ENCODE data around the gene DHX35. TPM values are rescaled to one million over a fixed set of nuclear protein-coding genes. Genes with fewer than 3 reads are reported as not detected.

Gene DHX35
- total and polyA plus RNA-seq, 2 of the 13 experiments (the other 11 are each of a cell fraction or from before 2014, with no cell fraction given), result 25.8 to 28.7 TPM

DNA sequence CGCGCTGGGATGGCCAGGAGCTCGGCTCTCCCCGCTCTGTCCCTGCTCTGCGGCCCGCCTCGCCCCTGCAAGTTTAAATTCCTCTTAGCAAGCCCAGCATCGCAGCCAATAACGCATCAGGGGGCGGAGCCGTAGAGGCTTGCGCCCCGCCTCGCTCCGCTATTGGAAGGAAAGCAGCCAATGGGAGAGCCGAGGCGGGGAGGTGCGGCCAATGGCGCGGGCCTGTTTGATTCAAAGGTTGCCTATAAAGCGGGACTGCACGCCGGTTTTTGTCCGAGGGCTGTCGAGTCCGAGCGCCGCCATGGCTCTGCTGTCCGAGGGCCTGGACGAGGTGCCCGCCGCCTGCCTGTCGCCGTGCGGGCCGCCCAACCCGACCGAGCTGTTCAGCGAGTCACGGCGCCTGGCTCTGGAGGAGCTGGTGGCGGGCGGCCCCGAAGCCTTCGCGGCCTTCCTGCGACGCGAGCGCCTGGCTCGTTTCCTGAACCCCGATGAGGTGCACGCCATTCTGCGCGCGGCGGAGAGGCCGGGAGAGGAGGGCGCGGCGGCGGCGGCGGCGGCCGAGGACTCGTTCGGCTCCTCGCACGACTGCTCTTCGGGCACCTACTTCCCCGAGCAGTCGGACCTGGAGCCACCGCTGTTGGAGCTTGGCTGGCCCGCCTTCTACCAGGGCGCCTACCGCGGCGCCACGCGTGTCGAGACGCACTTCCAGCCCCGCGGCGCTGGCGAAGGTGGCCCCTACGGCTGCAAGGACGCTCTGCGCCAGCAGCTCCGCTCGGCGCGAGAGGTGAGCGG, 35.8 kb upstream of the DHX35 start, which contains the start of gene FAM83D (continued):
- TF ChIP-seq HNRNPLL (IDR thresholded peaks at IDR 0.05; ENCODE audit: low read depth, low read length, poor library complexity, severe bottlenecking), result peak; percentile 67
- peak; percentile 87; the same call in 1 of the 2 replicates for TF ChIP-seq HOXA3 (CRISPR knock-in tag; IDR thresholded peaks at IDR 0.05)
- peak; percentile 92 for TF ChIP-seq ZNF772 (CRISPR knock-in tag; IDR thresholded peaks at IDR 0.05)
- TF ChIP-seq ZKSCAN1 (IDR thresholded peaks at IDR 0.05; ENCODE audit: low read length), result 0 out of 2 replicates have a peak, but pooled peaks have one; percentile 8
- TF ChIP-seq, protein P1, sequence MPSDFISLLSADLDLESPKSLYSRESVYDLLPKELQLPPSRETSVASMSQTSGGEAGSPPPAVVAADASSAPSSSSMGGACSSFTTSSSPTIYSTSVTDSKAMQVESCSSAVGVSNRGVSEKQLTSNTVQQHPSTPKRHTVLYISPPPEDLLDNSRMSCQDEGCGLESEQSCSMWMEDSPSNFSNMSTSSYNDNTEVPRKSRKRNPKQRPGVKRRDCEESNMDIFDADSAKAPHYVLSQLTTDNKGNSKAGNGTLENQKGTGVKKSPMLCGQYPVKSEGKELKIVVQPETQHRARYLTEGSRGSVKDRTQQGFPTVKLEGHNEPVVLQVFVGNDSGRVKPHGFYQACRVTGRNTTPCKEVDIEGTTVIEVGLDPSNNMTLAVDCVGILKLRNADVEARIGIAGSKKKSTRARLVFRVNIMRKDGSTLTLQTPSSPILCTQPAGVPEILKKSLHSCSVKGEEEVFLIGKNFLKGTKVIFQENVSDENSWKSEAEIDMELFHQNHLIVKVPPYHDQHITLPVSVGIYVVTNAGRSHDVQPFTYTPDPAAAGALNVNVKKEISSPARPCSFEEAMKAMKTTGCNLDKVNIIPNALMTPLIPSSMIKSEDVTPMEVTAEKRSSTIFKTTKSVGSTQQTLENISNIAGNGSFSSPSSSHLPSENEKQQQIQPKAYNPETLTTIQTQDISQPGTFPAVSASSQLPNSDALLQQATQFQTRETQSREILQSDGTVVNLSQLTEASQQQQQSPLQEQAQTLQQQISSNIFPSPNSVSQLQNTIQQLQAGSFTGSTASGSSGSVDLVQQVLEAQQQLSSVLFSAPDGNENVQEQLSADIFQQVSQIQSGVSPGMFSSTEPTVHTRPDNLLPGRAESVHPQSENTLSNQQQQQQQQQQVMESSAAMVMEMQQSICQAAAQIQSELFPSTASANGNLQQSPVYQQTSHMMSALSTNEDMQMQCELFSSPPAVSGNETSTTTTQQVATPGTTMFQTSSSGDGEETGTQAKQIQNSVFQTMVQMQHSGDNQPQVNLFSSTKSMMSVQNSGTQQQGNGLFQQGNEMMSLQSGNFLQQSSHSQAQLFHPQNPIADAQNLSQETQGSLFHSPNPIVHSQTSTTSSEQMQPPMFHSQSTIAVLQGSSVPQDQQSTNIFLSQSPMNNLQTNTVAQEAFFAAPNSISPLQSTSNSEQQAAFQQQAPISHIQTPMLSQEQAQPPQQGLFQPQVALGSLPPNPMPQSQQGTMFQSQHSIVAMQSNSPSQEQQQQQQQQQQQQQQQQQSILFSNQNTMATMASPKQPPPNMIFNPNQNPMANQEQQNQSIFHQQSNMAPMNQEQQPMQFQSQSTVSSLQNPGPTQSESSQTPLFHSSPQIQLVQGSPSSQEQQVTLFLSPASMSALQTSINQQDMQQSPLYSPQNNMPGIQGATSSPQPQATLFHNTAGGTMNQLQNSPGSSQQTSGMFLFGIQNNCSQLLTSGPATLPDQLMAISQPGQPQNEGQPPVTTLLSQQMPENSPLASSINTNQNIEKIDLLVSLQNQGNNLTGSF (CRISPR knock-in tag; IDR thresholded peaks at IDR 0.05), result peak; percentile 90
- TF ChIP-seq CBX2 (IDR thresholded peaks at IDR 0.05; ENCODE audit: low read depth, low read length), result no peak
- 0 out of 2 replicates have a peak, but pooled peaks have one; percentile 65 for TF ChIP-seq CBX2 (CRISPR knock-in tag; IDR thresholded peaks at IDR 0.05; ENCODE audit: low read depth)
- peak; percentile 98 for TF ChIP-seq CCDC6 (CRISPR knock-in tag; IDR thresholded peaks at IDR 0.05)
- TF ChIP-seq RXRA (CRISPR knock-in tag; IDR thresholded peaks at IDR 0.05), result peak; percentile 64
- TF ChIP-seq DNMT1 (CRISPR knock-in tag; IDR thresholded peaks at IDR 0.05), result 0 out of 2 replicates have a peak, but pooled peaks have one; percentile 16
- peak; percentile 74 for TF ChIP-seq MED1 (CRISPR knock-in tag; IDR thresholded peaks at IDR 0.05)
- TF ChIP-seq ZNF703 (CRISPR knock-in tag; IDR thresholded peaks at IDR 0.05; ENCODE audit: borderline replicate concordance), result peak; percentile 77; the same call in 1 of the 2 replicates
- TF ChIP-seq, protein P2, sequence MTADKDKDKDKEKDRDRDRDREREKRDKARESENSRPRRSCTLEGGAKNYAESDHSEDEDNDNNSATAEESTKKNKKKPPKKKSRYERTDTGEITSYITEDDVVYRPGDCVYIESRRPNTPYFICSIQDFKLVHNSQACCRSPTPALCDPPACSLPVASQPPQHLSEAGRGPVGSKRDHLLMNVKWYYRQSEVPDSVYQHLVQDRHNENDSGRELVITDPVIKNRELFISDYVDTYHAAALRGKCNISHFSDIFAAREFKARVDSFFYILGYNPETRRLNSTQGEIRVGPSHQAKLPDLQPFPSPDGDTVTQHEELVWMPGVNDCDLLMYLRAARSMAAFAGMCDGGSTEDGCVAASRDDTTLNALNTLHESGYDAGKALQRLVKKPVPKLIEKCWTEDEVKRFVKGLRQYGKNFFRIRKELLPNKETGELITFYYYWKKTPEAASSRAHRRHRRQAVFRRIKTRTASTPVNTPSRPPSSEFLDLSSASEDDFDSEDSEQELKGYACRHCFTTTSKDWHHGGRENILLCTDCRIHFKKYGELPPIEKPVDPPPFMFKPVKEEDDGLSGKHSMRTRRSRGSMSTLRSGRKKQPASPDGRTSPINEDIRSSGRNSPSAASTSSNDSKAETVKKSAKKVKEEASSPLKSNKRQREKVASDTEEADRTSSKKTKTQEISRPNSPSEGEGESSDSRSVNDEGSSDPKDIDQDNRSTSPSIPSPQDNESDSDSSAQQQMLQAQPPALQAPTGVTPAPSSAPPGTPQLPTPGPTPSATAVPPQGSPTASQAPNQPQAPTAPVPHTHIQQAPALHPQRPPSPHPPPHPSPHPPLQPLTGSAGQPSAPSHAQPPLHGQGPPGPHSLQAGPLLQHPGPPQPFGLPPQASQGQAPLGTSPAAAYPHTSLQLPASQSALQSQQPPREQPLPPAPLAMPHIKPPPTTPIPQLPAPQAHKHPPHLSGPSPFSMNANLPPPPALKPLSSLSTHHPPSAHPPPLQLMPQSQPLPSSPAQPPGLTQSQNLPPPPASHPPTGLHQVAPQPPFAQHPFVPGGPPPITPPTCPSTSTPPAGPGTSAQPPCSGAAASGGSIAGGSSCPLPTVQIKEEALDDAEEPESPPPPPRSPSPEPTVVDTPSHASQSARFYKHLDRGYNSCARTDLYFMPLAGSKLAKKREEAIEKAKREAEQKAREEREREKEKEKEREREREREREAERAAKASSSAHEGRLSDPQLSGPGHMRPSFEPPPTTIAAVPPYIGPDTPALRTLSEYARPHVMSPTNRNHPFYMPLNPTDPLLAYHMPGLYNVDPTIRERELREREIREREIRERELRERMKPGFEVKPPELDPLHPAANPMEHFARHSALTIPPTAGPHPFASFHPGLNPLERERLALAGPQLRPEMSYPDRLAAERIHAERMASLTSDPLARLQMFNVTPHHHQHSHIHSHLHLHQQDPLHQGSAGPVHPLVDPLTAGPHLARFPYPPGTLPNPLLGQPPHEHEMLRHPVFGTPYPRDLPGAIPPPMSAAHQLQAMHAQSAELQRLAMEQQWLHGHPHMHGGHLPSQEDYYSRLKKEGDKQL (CRISPR knock-in tag; IDR thresholded peaks at IDR 0.05; ENCODE audit: low read depth), result no peak
- no peak for TF ChIP-seq HOXA7 (CRISPR knock-in tag; IDR thresholded peaks at IDR 0.05)
- TF ChIP-seq, protein P3, sequence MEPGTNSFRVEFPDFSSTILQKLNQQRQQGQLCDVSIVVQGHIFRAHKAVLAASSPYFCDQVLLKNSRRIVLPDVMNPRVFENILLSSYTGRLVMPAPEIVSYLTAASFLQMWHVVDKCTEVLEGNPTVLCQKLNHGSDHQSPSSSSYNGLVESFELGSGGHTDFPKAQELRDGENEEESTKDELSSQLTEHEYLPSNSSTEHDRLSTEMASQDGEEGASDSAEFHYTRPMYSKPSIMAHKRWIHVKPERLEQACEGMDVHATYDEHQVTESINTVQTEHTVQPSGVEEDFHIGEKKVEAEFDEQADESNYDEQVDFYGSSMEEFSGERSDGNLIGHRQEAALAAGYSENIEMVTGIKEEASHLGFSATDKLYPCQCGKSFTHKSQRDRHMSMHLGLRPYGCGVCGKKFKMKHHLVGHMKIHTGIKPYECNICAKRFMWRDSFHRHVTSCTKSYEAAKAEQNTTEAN (CRISPR knock-in tag; conservative IDR thresholded peaks at IDR 0.05), result 0 out of 2 replicates have a peak, but pooled peaks have one; percentile 73
- TF ChIP-seq ZNF3 (CRISPR knock-in tag; IDR thresholded peaks at IDR 0.05), result no peak; the same call in 1 of the 2 replicates
- TF ChIP-seq TCF7 (IDR thresholded peaks at IDR 0.05; ENCODE audit: low read depth), result no peak

Measured in HepG2 (cell line).